SW 1271 (cell line): ENCODE results near the gene STRA6.

ENCODE experiments used
- DNase-seq, 2 experiments: peaks; one replicate each; lab custom pipeline; 2025; lab: John Stamatoyannopoulos, UW

The STRA6 gene, protein sequence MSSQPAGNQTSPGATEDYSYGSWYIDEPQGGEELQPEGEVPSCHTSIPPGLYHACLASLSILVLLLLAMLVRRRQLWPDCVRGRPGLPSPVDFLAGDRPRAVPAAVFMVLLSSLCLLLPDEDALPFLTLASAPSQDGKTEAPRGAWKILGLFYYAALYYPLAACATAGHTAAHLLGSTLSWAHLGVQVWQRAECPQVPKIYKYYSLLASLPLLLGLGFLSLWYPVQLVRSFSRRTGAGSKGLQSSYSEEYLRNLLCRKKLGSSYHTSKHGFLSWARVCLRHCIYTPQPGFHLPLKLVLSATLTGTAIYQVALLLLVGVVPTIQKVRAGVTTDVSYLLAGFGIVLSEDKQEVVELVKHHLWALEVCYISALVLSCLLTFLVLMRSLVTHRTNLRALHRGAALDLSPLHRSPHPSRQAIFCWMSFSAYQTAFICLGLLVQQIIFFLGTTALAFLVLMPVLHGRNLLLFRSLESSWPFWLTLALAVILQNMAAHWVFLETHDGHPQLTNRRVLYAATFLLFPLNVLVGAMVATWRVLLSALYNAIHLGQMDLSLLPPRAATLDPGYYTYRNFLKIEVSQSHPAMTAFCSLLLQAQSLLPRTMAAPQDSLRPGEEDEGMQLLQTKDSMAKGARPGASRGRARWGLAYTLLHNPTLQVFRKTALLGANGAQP

DNA sequence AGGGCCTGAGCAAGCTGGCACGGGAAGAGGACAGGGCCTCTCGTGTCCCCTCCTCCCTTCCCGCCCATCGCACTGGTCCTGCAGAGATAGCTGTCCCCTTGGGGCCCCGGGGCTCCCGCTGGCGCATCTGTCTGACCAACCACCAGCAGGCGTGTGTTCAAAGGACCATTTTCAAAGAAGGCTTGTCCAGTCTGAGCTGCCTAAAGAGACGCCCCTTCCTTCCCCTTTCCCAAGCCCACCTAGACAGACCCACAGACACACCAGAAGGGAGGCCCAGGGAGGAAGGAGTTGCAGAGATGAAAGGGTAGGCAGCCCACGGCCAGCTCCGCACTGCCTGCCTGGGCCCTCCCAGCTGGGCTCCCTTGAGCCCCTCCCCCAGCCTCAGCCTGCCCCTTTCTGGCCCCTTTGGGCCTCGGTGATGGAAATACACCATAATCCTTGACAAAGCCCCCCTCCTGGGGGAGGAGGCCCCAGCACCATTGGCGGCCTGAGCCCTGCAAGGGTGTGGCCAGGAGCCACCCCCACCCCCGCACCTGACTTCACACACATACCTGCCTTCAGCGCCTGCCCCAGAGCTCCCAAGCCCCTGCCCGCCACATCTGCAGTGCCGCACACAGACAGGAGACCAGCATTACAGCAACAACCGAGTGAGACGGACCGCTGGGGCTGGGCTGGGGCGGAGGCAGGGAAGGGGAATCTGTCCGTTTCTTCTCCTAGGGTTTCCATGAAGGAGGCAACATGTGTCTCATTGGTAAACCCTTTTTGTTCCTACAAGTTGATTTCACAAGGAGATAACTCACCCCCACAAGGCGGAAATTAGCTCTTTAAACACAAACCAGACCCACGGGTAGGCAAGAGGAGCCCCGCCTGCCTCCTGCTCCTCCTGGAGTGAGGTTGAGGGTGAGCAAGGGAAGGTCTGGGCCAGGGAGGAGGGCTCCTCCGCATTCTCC is at the start of gene STRA6:
Gene STRA6 (minus strand): TSS at position 336 of the 950 bp plus-strand sequence. CDS start 520 bp downstream, outside the sequence.
- no peak for DNase-seq

- no peak for DNase-seq
Measured at GRCh38 chr15:74252291-74252690, 49.7 kb upstream of the STRA6 start.

DNA sequence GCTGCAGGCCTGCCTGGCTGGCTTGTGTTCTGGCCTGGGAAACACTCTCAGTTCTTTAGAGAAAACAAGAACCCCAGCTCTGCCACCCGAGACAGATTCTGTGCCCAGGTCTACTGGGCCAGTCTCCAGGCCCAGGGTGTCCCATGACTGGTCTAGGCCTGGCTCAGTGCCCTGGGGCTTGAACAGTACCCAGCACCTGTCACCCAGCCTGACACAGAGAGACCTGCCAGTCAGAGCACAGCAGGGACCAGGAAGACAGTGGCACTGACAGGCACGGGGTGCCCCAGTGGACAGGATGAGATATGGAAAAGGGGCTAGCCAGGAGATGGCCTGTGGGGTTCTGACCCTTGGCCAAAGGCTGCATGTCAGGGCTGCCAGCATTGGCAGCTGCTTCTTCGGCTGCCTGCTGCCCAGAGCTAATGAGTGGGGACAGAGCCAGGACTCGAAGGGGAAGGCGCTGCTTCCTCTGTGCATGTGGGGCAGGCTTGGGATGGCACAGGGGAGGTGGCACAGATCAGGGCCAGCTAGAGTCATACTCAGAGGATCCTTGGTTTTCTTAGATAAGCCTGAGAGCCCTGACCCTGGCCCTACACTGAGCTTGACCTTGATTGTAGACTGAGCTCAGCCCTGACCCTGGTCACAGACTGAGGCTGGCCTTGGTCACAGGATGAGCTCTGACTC is 48.7 kb upstream of the STRA6 start:
- no peak for DNase-seq

GRCh38 chr15:74250266-74250665 is 47.7 kb upstream of the STRA6 start:
- no peak for DNase-seq

GRCh38 chr15:74245342-74245931 is 42.9 kb upstream of the STRA6 start:
- no peak for DNase-seq

DNA sequence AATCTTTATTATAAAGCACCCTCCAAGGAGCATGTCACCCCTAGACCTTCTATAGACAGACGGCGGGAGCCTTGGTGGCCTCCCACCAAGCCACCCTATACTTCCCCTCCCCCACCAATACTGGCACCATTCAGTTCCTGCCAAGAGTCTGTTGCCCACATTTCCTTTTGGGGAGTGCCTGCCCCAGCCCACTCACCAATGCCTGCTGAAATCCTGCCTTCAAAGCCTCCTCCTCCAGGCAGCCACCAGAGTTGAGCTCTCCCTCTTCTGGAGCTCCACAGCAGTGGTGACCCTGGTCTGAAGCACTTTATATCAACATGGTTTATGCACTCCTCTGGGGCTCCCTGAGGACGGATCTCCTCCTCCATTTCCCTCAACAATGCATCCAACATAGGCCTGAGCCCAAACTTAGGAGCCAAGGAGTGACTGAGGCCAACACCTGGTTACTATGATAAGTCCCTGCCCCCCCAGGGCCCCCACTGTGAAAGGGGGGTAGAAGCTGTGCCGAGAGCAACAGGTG is 42.3 kb upstream of the STRA6 start:
- DNase-seq, result no peak

DNA sequence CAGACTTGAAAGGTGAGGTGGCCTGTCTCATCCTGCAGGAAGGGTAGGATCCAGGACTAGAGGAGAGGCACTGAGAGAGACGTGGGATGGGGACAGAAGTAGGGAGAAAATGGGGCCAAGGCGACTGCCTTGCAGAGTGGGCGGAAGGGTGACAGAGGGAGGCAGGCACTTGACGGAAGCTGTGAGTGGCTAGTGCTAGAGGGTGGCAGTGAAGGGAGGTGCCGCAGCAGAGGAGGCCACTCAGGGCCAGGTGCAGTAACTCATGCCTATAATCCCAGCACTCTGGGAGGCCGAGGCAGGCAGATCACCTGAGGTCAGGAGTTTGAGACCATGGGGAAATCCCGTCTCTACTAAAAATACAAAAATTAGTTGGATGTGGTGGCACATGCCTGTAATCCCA is 40.8 kb upstream of the STRA6 start:
- DNase-seq, result no peak

GRCh38 chr15:74242441-74243185 is 40.0 kb upstream of the STRA6 start:
- peak in 1 of 2 experiments; percentile 41 for DNase-seq

DNA sequence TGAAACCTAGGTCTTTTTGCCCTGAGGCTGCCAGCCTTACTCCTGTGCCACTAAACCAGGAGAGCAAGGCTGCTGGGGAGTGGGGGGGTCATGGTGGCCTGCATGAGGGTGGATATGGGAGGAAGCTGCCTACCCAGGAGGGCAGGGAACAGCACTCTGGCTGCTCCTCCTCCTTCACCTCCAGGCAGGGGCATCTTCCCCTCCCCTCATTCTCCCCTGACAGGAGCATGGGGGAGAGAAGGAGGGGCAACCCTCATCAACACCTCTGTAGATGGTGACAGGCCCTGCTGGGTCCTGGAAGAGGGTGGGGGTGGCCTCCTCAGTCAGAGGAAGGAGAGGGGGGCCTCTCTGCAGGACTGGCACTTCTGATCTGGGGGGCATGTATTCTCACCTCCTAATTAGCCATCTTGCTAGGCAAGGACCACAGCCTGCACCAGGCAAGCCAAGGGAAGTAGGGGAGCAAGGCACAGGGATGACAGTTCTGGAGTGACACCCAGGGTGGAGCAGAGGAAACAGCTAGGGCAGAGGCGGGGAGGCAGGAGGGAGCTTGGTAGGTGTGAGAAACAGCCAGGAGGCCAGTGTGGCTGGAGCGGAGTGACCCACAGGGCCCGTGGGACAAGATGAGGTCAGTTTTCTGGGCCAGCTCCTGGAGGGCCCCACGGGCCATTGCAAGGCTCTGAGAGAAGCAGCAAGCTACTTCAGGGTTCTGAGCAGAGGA is 38.5 kb upstream of the STRA6 start:
- no peak for DNase-seq

GRCh38 chr15:74240002-74240568 is 37.5 kb upstream of the STRA6 start:
- peak; percentile 45 to 84 for DNase-seq

DNA sequence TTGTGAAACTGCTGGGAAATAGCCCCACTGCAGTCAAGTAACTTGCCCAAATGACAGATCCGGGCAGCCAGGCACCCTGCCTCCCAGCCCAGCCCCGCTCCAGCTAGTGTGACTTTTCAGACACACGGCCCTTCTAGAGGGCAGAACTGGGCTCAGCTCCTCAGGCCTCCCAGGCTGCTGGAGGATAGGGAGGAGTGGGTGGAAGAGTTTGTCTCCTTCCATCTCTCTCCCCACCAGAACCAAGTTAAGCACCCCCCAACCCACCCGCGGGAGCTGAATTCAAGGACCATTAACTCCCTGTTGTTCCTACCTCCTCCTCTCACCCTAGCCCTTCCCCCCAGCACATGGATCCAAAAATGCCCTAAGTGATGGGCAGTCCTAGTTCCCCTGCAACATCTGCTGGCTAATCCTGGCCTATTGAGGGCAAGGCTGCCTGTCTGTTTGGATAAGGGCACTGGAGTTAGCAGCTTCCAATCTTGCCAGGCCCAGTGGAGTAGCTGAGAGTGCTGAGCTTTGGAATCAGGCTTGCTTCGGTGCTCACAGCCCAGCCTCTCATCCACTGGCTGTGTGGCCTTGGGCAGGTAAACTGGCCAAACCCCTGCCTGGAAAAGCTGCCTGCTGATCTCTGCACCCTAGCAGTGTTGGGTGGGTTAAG is 36.6 kb upstream of the STRA6 start:
- DNase-seq, result no peak

DNA sequence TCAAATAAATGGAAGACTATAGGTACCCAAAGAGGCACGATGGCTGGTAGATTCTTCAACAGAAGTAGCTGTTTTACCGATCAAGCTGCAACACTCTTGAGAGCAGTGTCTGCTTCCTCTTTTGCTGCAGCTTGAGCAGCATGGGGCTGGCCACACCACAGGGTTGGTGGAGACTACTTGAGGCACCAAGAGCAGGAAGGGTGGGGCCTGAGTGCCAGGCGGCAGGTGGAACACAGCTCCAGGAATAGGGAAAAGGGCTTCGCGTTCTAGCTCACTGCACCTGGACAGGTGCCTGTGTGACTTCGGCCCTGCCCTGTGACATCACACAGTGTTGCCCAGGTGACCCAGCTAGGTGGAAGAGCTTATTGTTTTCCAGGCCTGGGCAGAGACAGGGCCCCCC is 33.4 kb upstream of the STRA6 start, which contains the start of gene CCDC33:
Gene CCDC33 (plus strand): TSS at position 365 of the 400 bp plus-strand sequence. CDS start 394 bp downstream, outside the sequence.
- no peak for DNase-seq

GRCh38 chr15:74234598-74234875 is 31.9 kb upstream of the STRA6 start:
- DNase-seq, result no peak

DNA sequence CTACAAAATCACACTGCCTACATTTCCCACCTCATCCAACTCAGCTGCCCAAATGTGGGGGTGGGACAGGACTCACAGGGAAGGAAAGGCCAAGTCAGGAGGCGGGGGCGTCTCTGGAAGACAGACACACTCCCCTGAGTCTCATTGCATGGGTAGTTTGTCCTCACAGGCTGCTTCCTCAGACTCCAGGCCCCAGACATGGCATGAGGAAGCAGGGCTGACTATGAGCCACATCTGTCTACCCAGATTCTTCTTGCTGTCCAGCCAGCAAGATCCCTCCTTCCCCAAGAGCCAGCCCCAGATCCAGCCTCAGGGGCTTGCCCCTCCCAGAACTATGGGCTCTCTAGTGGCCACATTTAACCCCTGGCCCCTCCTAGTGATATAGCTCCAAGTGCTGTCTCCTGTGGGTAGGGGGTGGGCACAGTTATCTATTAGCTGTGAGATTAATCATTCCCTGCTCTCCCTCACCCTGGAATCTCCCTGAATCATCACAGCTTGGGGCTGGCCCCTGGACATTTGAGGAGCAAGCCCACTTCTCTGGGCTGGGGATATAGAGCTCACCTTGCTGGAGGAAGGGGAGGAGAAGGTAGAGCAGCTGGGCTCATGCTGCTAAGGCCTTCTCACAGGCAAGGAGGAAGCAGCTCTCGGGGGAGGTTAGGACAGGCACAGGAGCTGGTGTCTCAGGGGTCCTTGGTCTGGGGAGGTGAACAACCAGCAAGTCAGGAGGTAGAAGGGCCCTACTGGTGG is 31.4 kb upstream of the STRA6 start:
- no peak for DNase-seq

DNA sequence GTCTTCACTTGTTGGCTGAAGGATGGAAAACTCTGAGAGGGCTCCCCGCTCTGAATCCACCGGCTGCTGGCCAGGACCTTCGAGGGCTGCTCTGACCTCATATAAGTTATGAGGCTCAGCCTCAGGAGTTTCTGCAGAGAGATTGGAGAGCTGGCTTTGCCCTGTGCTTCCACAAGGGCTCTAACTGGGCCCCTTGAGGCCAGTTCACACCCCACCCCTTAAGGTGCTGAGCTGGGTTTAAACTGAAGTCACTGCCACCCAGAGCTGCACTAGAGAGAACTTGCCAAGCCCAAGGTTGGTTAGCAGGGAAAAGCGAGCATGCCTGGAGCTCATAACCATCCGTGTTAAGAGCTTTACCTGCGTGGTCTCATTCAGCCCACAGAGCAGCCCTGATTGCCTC is 30.8 kb upstream of the STRA6 start:
- no peak for DNase-seq

GRCh38 chr15:74231475-74231874 is 28.9 kb upstream of the STRA6 start:
- no peak for DNase-seq

- DNase-seq, result no peak
Measured at GRCh38 chr15:74229686-74230085, 27.1 kb upstream of the STRA6 start.

GRCh38 chr15:74228723-74229081 is 26.1 kb upstream of the STRA6 start:
- DNase-seq, result no peak
